ENCODE data around the gene UBE2S. TPM values are rescaled to one million over a fixed set of nuclear protein-coding genes. Genes with fewer than 3 reads are reported as not detected.

The UBE2S gene
- total RNA-seq, 1 experiment from 2014 or later, result 279 TPM

DNA sequence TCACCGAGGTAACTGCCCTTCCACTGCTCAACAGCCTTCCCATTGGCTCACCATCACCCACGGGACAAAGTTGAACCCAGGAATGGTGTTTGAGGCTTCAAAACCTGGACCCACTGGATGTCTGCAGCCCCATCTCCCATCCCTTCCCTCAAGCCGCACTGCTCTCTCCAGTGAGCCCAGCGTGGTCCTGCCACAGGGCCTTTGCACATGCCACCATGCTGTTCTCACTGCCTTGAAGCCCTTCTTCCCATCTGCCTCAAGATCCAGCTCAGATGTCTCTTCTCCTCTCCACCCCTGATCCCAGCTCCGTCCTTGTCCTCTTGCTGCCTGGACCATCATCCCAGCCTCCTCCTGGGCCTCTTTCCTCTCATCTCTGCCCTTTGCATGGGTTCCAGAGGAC is 31.5 kb upstream of the UBE2S start:
- no peaks in the 10 kb centered on the region for H3K9me3 Mint-ChIP-seq (ENCODE audit: unreplicated experiment)
- ChIA-PET POLR2A (no interaction called here), CTCF (no interaction called here)
- H3K9me3 ChIP-seq, result 0 out of 2 replicates have a peak, but pooled peaks cover 3% of the 10 kb centered on the region
- no peaks in the 10 kb centered on the region for H3K36me3 ChIP-seq (ENCODE audit: control insufficient read depth, insufficient read depth, low read length)
- H3K4me1 ChIP-seq, result peaks cover 11% of the 10 kb centered on the region; the same call in 1 of the 2 replicates
- peaks cover 9% of the 10 kb centered on the region for H3K27me3 ChIP-seq (replicated peaks; ENCODE audit: control insufficient read depth, insufficient read depth, low read length)
- no TSS peak for BruUV-seq (replicated peaks)
- H3K27ac Mint-ChIP-seq (ENCODE audit: unreplicated experiment), result no peak overlapping the region
- no peak for DNase-seq
- no peak overlapping the region for H3K4me3 ChIP-seq (ENCODE audit: low read depth, low read length)
- intact Hi-C loops (cut with micrococcal nuclease; ENCODE audit: unreplicated experiment), result no loop called here
- no peak overlapping the region for H3K4me3 Mint-ChIP-seq (ENCODE audit: unreplicated experiment)
- H3K4me1 Mint-ChIP-seq (ENCODE audit: low read depth, unreplicated experiment), result no peaks in the 10 kb centered on the region
- peaks cover 7% of the 10 kb centered on the region for H3K36me3 Mint-ChIP-seq (ENCODE audit: insufficient read depth, unreplicated experiment)
- TF ChIP-seq, protein P1, sequence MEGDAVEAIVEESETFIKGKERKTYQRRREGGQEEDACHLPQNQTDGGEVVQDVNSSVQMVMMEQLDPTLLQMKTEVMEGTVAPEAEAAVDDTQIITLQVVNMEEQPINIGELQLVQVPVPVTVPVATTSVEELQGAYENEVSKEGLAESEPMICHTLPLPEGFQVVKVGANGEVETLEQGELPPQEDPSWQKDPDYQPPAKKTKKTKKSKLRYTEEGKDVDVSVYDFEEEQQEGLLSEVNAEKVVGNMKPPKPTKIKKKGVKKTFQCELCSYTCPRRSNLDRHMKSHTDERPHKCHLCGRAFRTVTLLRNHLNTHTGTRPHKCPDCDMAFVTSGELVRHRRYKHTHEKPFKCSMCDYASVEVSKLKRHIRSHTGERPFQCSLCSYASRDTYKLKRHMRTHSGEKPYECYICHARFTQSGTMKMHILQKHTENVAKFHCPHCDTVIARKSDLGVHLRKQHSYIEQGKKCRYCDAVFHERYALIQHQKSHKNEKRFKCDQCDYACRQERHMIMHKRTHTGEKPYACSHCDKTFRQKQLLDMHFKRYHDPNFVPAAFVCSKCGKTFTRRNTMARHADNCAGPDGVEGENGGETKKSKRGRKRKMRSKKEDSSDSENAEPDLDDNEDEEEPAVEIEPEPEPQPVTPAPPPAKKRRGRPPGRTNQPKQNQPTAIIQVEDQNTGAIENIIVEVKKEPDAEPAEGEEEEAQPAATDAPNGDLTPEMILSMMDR (IDR thresholded peaks at IDR 0.05; ENCODE audit: insufficient read depth in 1 of 2, low read depth in 1 of 2, low read length in 1 of 2, severe bottlenecking in 1 of 2, unreplicated experiment in 1 of 2), result no peak
- H3K27me3 Mint-ChIP-seq (ENCODE audit: insufficient read depth, unreplicated experiment), result peaks cover 35% of the 10 kb centered on the region

DNA sequence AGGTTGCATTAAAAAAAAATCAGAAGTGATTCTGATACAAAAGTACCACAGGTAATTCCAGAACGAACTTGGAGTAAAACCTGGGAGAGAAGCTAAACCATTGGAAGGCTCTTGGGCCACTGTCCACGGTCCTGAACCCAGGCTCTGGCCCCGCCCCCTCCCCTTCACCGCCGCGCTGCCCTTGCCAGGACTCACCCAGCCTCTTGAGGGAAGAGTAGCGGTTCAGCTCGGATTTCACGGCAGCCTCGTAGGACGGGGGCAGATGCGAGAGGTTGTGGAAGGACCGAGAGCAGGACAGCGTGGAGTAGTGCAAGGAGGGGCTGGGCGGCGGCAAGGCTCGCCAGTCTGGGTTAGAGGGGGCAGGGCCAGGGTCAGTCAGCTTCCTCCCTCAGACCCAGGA is 29.8 kb upstream of the UBE2S start:
- TF ChIP-seq, protein P1 (IDR thresholded peaks at IDR 0.05; ENCODE audit: insufficient read depth in 1 of 2, low read depth in 1 of 2, low read length in 1 of 2, severe bottlenecking in 1 of 2, unreplicated experiment in 1 of 2), result no peak
- POLR2A ChIA-PET, result interaction anchor here (0.9 to 1.3 kb wide), 3 partner anchors 24 to 98 kb away, joined by 3 to 7 read pairs (median 4); partner anchors contain the start of genes ISOC2, KMT5C and UBE2S
- intact Hi-C loops (cut with micrococcal nuclease; ENCODE audit: unreplicated experiment), result no loop called here

DNA sequence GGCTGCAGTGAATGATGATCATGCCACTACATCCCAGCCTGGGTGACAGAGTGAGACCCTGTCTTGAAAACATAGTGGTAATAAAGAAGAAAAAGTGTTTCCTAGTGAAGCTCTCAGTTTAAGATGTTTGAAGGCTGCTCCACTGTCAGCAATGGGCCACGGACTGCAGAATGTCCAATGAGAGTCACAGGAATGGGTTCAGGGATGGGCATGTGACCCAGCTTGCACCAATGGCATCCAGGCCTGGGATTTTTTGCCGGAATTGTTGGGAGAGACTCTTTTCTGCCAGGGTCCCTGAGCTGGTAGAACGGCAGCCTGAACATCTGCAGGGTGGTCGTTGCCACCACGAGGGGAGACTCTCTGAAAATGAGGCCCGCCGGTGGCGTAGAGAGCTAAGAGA is 29.3 kb upstream of the UBE2S start:
- Mint-ChIP-seq H3K4me3 (ENCODE audit: unreplicated experiment) (no peak overlapping the region), H3K27me3 (ENCODE audit: insufficient read depth, unreplicated experiment) (peaks cover 23% of the 10 kb centered on the region), H3K4me1 (ENCODE audit: low read depth, unreplicated experiment) (no peaks in the 10 kb centered on the region), H3K9me3 (ENCODE audit: unreplicated experiment) (no peaks in the 10 kb centered on the region), H3K27ac (ENCODE audit: unreplicated experiment) (no peak overlapping the region), H3K36me3 (ENCODE audit: insufficient read depth, unreplicated experiment) (peaks cover 7% of the 10 kb centered on the region)
- H3K9me3 ChIP-seq, result 0 out of 2 replicates have a peak, but pooled peaks cover 3% of the 10 kb centered on the region
- no peaks in the 10 kb centered on the region for H3K36me3 ChIP-seq (ENCODE audit: control insufficient read depth, insufficient read depth, low read length)
- peaks cover 11% of the 10 kb centered on the region; the same call in 1 of the 2 replicates for H3K4me1 ChIP-seq
- no peak overlapping the region for H3K4me3 ChIP-seq (ENCODE audit: low read depth, low read length)
- TF ChIP-seq, protein P1 (IDR thresholded peaks at IDR 0.05; ENCODE audit: insufficient read depth in 1 of 2, low read depth in 1 of 2, low read length in 1 of 2, severe bottlenecking in 1 of 2, unreplicated experiment in 1 of 2), result no peak
- peaks cover 4% of the 10 kb centered on the region for H3K27me3 ChIP-seq (replicated peaks; ENCODE audit: control insufficient read depth, insufficient read depth, low read length)
- intact Hi-C loops (cut with micrococcal nuclease; ENCODE audit: unreplicated experiment), result no loop called here
- DNase-seq, result no peak
- no TSS peak for BruUV-seq (replicated peaks)
- ChIA-PET CTCF (interaction anchor here (0.6 to 1.3 kb wide), 2 partner anchors 9 to 10 kb away, joined by 3 read pairs; no protein-coding TSS in a partner anchor), POLR2A (interaction anchor here (0.9 to 1.3 kb wide), 3 partner anchors 25 to 97 kb away, joined by 3 to 7 read pairs (median 4); partner anchors contain the start of genes ISOC2, KMT5C and UBE2S)

More for the DNA sequence above, 29.8 kb upstream of the UBE2S start:
- peaks cover 11% of the 10 kb centered on the region; the same call in 1 of the 2 replicates for H3K4me1 ChIP-seq
- Mint-ChIP-seq H3K4me1 (ENCODE audit: low read depth, unreplicated experiment) (no peaks in the 10 kb centered on the region), H3K9me3 (ENCODE audit: unreplicated experiment) (no peaks in the 10 kb centered on the region), H3K27me3 (ENCODE audit: insufficient read depth, unreplicated experiment) (peaks cover 23% of the 10 kb centered on the region), H3K36me3 (ENCODE audit: insufficient read depth, unreplicated experiment) (peaks cover 7% of the 10 kb centered on the region), H3K4me3 (ENCODE audit: unreplicated experiment) (peak overlapping the region; percentile 23), H3K27ac (ENCODE audit: unreplicated experiment) (no peak overlapping the region)
- 0 out of 2 replicates have a peak, but pooled peaks cover 3% of the 10 kb centered on the region for H3K9me3 ChIP-seq
- peaks cover 5% of the 10 kb centered on the region for H3K27me3 ChIP-seq (replicated peaks; ENCODE audit: control insufficient read depth, insufficient read depth, low read length)
- H3K4me3 ChIP-seq (ENCODE audit: low read depth, low read length), result no peak overlapping the region
- no peaks in the 10 kb centered on the region for H3K36me3 ChIP-seq (ENCODE audit: control insufficient read depth, insufficient read depth, low read length)
- peak; percentile 76 to 83 for DNase-seq
- no TSS peak for BruUV-seq (replicated peaks)
- CTCF ChIA-PET, result interaction anchor here (0.6 kb wide), 1 partner anchor 9 kb away, joined by 3 read pairs; no protein-coding TSS in a partner anchor

Data from Caco-2 (cell line).